Naive thymus-derived CD8-positive, alpha-beta T cell (primary cell): ENCODE results near the gene SYNGR2. TPM values are rescaled to one million over a fixed set of nuclear protein-coding genes. Genes with fewer than 3 reads are reported as not detected.
A peak's percentile ranks its signal among the peaks of the same experiment; 100 is the strongest.

Source experiments
- ATAC-seq, 2 donors: fragments of 150-1000 bp; cut with Tn5 transposase in 1 of 2; sonication (Bioruptor Pico), chemical (Tn5 transposase) in 1 of 2; 1 replicate in 1 of 2; 2 replicates in 1 of 2; pipeline ENCODE4 v1.10.0; 2021; ENCODE audit warnings: mild to moderate bottlenecking in 2 of 2, moderate library complexity in 2 of 2
- POLR2A ChIA-PET: fragments of 350-600 bp; sonication (Branson Sonifier 250); formaldehyde crosslinking; loops from one replicate; lab custom pipeline; 2021; ENCODE audit warnings: antibody characterized with exemption; lab: Charles Lee
- DNase-seq, 10 donors: peaks; one replicate each; pipeline versions ENCODE4 v3.0.0 to v3.0.0-alpha.2; 2020 to 2022
- H3K27ac Mint-ChIP-seq, 10 donors: one replicate each; pipeline ENCODE4 v1.8.0; 2020 to 2022; ENCODE audit warnings: mild to moderate bottlenecking in 10 of 10, mixed read lengths in 10 of 10, moderate library complexity in 4 of 10, inconsistent platforms in 1 of 10
- H3K27me3 Mint-ChIP-seq, 5 donors: one replicate each; pipeline ENCODE4 v1.8.0; 2021 to 2022; ENCODE audit warnings: mixed read lengths in 5 of 5
- H3K36me3 Mint-ChIP-seq, 3 donors: one replicate each; pipeline ENCODE4 v1.8.0; 2020 to 2022; ENCODE audit warnings: mixed read lengths in 3 of 3, mild to moderate bottlenecking in 2 of 3, inconsistent platforms in 1 of 3
- H3K4me1 Mint-ChIP-seq, 4 donors: one replicate each; pipeline ENCODE4 v1.8.0; 2021 to 2022; ENCODE audit warnings: mixed read lengths in 4 of 4
- H3K4me3 Mint-ChIP-seq, 10 donors: one replicate each; pipeline ENCODE4 v1.8.0; 2020 to 2022; ENCODE audit warnings: mild to moderate bottlenecking in 10 of 10, mixed read lengths in 10 of 10, moderate library complexity in 6 of 10, inconsistent platforms in 1 of 10
- H3K9me3 Mint-ChIP-seq, 9 donors: one replicate each; pipeline ENCODE4 v1.8.0; 2020 to 2022; ENCODE audit warnings: mixed read lengths in 9 of 9, mild to moderate bottlenecking in 3 of 9, inconsistent platforms in 1 of 9, moderate library complexity in 1 of 9
- polyA plus RNA-seq, 3 donors: library from polyadenylated mRNA; unstranded; fragments of 300-500 nt; fragmentation: Illumina TruSeq; gene quantifications; one replicate each; pipeline ENCODE4 v1.2.3, GENCODE V29; 2021
- total RNA-seq, 8 experiments: library from RNA in 2 of 8; stranded (reverse) in 2 of 8; gene quantifications; one replicate each; pipeline ENCODE4 v1.2.3 and lab custom pipeline; 2021 to 2026

Gene SYNGR2
- total and polyA plus RNA-seq, 5 experiments from 2014 or later = 58.1 to 108 (median 88.4) TPM

DNA sequence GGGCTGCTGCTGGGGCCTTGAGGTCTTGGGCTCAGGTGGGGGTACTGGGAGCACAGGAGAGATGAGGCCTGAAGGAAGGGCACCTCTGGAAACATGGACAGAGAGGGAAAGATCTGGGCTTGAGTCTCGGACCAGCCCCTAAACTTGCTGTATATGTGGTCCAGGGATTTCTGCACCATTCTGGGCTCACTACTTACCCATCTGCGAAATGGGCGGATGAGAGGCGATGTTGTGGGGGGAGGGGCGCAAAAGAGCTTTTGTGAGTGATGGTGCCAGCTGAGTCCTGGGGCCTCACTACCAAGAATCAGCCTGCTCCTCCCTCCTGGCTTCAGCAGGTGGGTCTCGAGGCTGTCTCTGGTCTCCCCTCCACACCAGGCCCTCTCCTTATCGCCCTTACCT, 21.9 kb upstream of the SYNGR2 start:
- DNase-seq (no peak), ATAC-seq (no peak)
- Mint-ChIP-seq H3K4me1 (peaks cover 13 to 64% (median 43%) of the 10 kb centered on the region in 4 donors), H3K9me3 (no peaks in the 10 kb centered on the region), H3K27me3 (no peaks in the 10 kb centered on the region), H3K4me3 (peak overlapping the region in 1 of 10 donors; percentile 45), H3K36me3 (peaks cover 0 to 9% (median 5%) of the 10 kb centered on the region in 3 donors), H3K27ac (peak overlapping the region in 2 of 10 donors; percentile 33 to 76)
- POLR2A ChIA-PET = interaction anchor here (1.0 to 30.2 kb wide), 4 partner anchors 9 to 37 kb away, joined by 3 to 1112 read pairs (median 309); partner anchors contain the start of genes TMC6 and TMC8

DNA sequence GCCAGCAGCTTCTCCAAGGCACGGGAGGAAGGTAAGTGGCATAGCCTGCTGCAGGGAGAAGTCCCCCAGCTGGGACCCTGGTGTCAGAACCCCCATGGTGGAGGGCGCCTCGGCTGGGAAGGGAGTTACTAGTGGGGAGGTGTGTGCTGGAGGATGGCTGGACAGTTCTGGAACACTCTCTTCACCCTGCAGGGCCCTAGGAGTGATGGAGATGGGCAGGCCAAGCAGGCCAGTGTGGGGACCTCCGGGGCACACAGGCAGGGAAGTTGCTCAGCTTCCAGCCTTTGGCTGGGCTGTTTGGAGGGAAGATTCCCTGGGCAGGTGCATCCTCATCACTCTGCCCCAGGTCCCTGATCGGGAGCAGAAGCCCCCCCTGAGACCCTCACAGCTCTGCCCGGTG, 21.5 kb upstream of the SYNGR2 start:
- Mint-ChIP-seq H3K9me3 (no peaks in the 10 kb centered on the region), H3K4me1 (peaks cover 13 to 62% (median 39%) of the 10 kb centered on the region in 4 donors), H3K27ac (peak overlapping the region in 1 of 10 donors; percentile 80), H3K36me3 (peaks cover 0 to 6% (median under 1%) of the 10 kb centered on the region in 3 donors), H3K27me3 (no peaks in the 10 kb centered on the region), H3K4me3 (no peak overlapping the region)
- POLR2A ChIA-PET = interaction anchor here (0.5 to 30.2 kb wide), 5 partner anchors 9 to 38 kb away, joined by 3 to 1112 read pairs (median 3); partner anchors contain the start of genes TMC6 and TMC8
- no peak for DNase-seq
- no peak for ATAC-seq

GRCh38 chr17:78147315-78147998, 20.9 kb upstream of the SYNGR2 start:
- Mint-ChIP-seq H3K4me3 (peak overlapping the region in 1 of 10 donors; percentile 2), H3K36me3 (peaks cover 0 to 4% (median 0%) of the 10 kb centered on the region in 3 donors), H3K4me1 (peaks cover 13 to 56% (median 34%) of the 10 kb centered on the region in 4 donors), H3K27me3 (no peaks in the 10 kb centered on the region), H3K27ac (peak overlapping the region in 7 of 10 donors; percentile 19 to 80 (median 54)), H3K9me3 (no peaks in the 10 kb centered on the region)
- peak; percentile 56 to 88 for ATAC-seq
- peak in 1 of 10 donors; percentile 69 for DNase-seq
- POLR2A ChIA-PET = interaction anchor here (0.5 to 30.2 kb wide), 5 partner anchors 10 to 38 kb away, joined by 3 to 1112 read pairs (median 3); partner anchors contain the start of genes TMC6 and TMC8

- POLR2A ChIA-PET = interaction anchor here (0.6 to 30.2 kb wide), 4 partner anchors 23 to 538 kb away, joined by 3 to 1112 read pairs (median 312); partner anchors contain the start of genes TMC6 and TMC8
- no peaks in the 10 kb centered on the region for H3K36me3 Mint-ChIP-seq
- DNase-seq (no peak), ATAC-seq (no peak)
- peak overlapping the region in 5 of 10 donors; percentile 16 to 89 (median 44) for H3K27ac Mint-ChIP-seq
- H3K4me1 Mint-ChIP-seq = peaks cover 10 to 50% (median 26%) of the 10 kb centered on the region in 4 donors
- H3K4me3 Mint-ChIP-seq = no peak overlapping the region
- no peaks in the 10 kb centered on the region for H3K9me3 Mint-ChIP-seq
- no peaks in the 10 kb centered on the region for H3K27me3 Mint-ChIP-seq
Measured at GRCh38 chr17:78148286-78149016, 19.9 kb upstream of the SYNGR2 start.

DNA sequence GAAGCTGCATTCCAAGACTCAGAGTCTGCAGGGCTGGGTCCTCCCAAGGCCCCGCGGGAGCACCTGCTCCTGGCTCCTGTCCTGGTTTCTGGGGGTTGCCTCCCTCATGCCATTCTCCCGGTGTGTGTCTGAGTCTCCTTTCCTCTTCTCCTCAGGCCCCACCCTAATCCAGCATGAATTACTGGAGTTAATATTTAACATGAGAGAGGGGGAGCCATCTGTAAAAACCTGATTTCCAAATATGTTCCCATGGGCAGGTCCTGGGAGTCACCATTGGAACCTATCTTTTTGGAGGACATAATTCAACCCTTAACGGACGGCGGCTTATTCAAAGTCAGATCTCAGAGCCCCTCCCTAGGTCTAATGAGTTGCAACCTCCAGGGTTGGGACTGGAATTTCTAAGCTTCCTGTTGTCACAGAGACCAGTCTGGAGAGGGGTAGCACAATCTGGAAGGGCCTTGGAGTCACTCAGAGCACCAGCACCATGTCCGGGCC, 16.8 kb upstream of the SYNGR2 start:
- Mint-ChIP-seq H3K36me3 (no peaks in the 10 kb centered on the region), H3K4me3 (no peak overlapping the region), H3K27me3 (no peaks in the 10 kb centered on the region), H3K9me3 (no peaks in the 10 kb centered on the region), H3K27ac (no peak overlapping the region), H3K4me1 (peaks cover 5 to 46% (median 13%) of the 10 kb centered on the region in 4 donors)
- POLR2A ChIA-PET = interaction anchor here (0.6 to 1.8 kb wide), 6 partner anchors 8 to 35 kb away, joined by 3 to 8 read pairs (median 4); no protein-coding TSS in a partner anchor
- DNase-seq (no peak), ATAC-seq (no peak)

DNA sequence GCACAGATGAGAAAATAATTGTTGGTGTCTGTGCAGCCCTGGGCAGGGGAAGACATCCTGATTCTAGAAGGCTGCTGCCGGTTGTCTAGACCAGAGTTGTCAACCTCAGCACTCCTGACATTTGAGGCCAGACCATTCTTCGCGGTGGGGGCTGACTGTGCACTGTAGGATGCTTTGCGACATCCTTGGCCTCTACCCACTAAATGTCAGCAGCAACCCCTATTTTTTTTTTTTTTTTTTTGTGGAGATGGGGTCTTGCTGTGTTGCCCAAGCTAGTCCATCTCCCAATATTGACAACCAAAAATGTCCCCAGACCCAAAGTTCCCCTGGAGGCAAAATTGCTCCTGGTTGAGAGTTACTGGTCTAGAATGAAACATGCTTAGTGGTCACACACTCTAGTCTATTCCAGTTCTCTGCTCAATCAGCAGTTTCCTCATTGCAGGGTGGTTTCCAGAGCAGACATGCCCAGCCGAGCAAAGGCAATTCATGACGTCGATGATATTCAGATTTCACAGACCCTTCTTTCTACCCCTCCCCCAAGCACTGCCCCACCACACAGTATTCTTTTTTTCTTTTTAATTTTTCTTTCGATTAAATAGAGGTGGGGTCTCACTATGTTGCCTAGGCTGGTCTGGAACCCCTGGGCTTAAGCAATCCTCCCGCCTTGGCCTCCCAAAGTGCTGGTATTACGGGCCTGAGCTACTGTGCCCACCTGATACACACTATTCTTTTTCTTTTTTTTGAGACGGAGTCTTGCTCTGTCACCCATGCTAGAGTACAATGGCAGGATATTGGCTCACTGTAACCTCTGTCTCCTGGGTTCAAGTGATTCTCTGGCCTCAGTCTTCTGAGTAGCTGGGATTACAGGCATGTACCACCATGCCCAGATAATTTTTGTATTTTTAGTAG, 13.2 kb upstream of the SYNGR2 start:
- no peaks in the 10 kb centered on the region for H3K9me3 Mint-ChIP-seq
- ATAC-seq (peak; percentile 35 to 65), DNase-seq (no peak)
- POLR2A ChIA-PET = interaction anchor here (0.6 to 1.0 kb wide), 2 partner anchors 21 to 699 kb away, joined by 3 to 5 read pairs; no protein-coding TSS in a partner anchor
- peak overlapping the region in 1 of 10 donors; percentile 9 for H3K4me3 Mint-ChIP-seq
- H3K4me1 Mint-ChIP-seq = peaks cover 0 to 32% (median under 1%) of the 10 kb centered on the region in 4 donors
- no peaks in the 10 kb centered on the region for H3K36me3 Mint-ChIP-seq
- H3K27me3 Mint-ChIP-seq = no peaks in the 10 kb centered on the region
- H3K27ac Mint-ChIP-seq = peak overlapping the region in 4 of 10 donors; percentile 7 to 71 (median 51)

DNA sequence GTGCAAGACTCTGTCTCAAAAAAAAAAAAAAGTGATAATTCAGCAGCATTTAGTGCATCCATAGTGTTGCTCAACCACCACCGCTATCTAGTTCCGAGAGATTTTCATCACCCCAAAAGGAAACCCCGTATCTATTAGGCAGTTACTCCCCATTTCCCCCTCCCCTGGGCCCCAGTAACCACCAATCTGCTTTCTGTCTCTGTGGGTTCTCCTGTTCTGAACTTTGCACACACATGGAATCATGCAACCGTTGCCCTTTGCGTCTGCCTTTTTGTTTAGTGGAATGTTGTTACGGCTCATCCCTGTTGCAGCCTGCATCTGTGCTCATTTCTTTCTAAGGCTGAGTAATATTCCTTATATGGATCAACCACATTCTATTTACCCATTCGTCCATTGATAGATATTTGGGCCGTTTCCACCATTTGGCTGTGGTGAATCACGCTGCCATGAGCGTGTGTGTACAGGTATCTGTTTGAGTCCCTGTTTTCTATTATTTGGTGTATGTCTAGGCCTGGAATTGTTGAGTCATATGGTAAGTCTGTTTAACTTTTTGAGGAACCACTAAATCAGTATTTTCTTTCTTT, 8.7 kb upstream of the SYNGR2 start:
- Mint-ChIP-seq H3K4me1 (peaks cover 0 to 21% (median under 1%) of the 10 kb centered on the region in 4 donors), H3K4me3 (no peak overlapping the region), H3K27me3 (no peaks in the 10 kb centered on the region), H3K9me3 (no peaks in the 10 kb centered on the region), H3K36me3 (no peaks in the 10 kb centered on the region), H3K27ac (peak overlapping the region in 2 of 10 donors; percentile 65 to 80)
- ATAC-seq = no peak
- POLR2A ChIA-PET = no interaction called here
- no peak for DNase-seq

DNA sequence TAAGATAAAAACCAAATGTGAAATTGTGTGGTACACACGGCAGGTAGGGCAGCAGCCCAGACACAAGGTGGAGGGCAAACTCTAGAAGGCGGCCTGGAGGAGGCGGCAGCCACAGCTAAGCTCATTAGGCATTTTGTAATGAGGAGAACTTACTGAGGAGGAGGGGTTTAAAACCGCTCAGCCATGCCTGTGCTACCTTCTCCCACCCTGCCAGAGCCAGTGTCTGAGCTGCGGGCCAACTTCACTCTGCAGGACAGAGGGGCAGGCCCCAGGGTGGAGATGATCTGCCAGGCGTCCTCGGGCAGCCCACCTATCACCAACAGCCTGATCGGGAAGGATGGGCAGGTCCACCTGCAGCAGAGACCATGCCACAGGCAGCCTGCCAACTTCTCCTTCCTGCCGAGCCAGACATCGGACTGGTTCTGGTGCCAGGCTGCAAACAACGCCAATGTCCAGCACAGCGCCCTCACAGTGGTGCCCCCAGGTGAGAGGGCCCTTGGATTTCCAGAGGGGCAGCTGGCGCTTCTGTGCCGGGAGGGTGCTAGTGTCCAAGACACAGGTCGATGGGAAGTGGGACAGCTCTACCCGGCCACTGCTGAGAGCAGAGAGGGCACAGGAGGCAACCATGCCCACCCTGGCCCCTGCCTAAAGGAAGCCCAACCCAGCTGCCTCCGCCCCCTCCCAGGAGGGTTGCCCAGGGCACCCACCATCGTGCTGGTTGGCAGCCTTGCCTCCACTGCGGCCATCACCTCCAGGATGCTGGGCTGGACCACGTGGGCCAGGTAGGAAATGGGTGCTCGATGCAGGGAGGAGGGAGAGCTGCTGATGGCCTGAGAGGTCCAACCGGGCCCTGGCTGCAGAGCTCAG, 4.3 kb upstream of the SYNGR2 start:
- H3K27me3 Mint-ChIP-seq = no peaks in the 10 kb centered on the region
- ATAC-seq (no peak), DNase-seq (no peak)
- H3K9me3 Mint-ChIP-seq = no peaks in the 10 kb centered on the region
- H3K27ac Mint-ChIP-seq = no peak overlapping the region
- POLR2A ChIA-PET = interaction anchor here (2.4 kb wide), 1 partner anchor 34 kb away, joined by 10 read pairs; the partner anchor contains the start of gene TMC8
- H3K4me3 Mint-ChIP-seq = no peak overlapping the region
- H3K4me1 Mint-ChIP-seq = peaks cover 0 to 13% (median 2%) of the 10 kb centered on the region in 4 donors
- no peaks in the 10 kb centered on the region for H3K36me3 Mint-ChIP-seq

DNA sequence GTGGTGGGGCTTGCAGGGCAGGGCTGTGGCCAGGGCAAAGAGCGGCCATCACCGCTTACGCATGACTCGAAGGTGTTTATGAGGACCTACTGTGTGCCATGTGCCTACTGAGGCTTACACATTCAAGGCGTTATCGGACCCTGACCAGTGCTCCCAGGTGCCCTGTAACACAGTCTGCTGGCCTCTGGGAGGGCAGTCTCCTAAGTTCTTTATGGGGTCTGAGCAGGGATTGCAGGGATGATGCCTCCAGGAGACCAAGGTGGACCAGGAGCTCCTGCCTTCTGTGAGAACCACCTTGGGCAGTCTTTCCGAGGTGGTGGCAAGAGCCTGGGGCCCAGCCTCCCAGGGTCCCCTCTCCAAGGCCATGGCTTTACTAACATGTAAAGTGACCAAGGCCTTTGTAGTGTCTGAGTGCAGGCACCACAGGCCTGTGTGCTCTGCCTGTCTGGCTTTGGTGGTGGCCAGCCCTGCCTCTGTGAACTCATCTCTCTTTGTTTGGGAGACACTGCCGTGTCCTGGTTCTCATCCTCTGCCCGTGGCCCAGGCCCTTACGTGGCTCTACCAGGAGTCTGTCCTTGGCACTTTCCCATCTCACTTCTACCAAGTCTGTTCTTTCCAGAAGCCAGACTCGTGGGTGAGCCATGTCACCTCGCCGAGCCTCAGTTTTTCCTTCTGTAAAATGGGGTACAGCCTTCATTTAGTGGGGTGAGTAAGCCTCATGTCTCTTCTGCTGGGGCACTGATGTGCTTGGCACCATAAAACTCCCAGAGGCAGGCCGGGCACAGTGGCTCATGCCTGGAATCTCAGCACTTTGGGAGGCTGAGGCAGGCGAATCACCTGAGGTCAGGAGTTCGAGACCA, 3.4 kb upstream of the SYNGR2 start:
- Mint-ChIP-seq H3K4me1 (peaks cover 0 to 12% (median 8%) of the 10 kb centered on the region in 4 donors), H3K36me3 (no peaks in the 10 kb centered on the region), H3K4me3 (no peak overlapping the region), H3K27ac (no peak overlapping the region), H3K9me3 (no peaks in the 10 kb centered on the region), H3K27me3 (no peaks in the 10 kb centered on the region)
- ATAC-seq (no peak), DNase-seq (no peak)
- POLR2A ChIA-PET = interaction anchor here (2.4 kb wide), 1 partner anchor 35 kb away, joined by 10 read pairs; the partner anchor contains the start of gene TMC8

- H3K4me3 Mint-ChIP-seq = peak overlapping the region in 1 of 10 donors; percentile 69
- DNase-seq (no peak), ATAC-seq (no peak)
- H3K9me3 Mint-ChIP-seq = no peaks in the 10 kb centered on the region
- POLR2A ChIA-PET = interaction anchor here (0.8 to 12.1 kb wide), 3 partner anchors 31 to 39 kb away, joined by 3 to 122 read pairs (median 7); partner anchors contain the start of genes TMC6 and TMC8
- H3K36me3 Mint-ChIP-seq = peaks cover 0 to 2% (median 0%) of the 10 kb centered on the region in 3 donors
- peak overlapping the region in 1 of 10 donors; percentile 29 for H3K27ac Mint-ChIP-seq
- H3K4me1 Mint-ChIP-seq = peaks cover 2 to 22% (median 20%) of the 10 kb centered on the region in 4 donors
- H3K27me3 Mint-ChIP-seq = no peaks in the 10 kb centered on the region
Measured at GRCh38 chr17:78166416-78166815, 2.0 kb upstream of the SYNGR2 start.
